ENCODE data around the gene ZFPL1. TPM values are rescaled to one million over a fixed set of nuclear protein-coding genes. Genes with fewer than 3 reads are reported as not detected.
A peak's percentile ranks its signal among the peaks of the same experiment; 100 is the strongest.

The ZFPL1 gene
- total and polyA plus RNA-seq, 10 of the 15 experiments (the other 5 are each of a cell fraction or from before 2014, with no cell fraction given) = 2.2 to 37.8 (median 27.0) TPM

DNA sequence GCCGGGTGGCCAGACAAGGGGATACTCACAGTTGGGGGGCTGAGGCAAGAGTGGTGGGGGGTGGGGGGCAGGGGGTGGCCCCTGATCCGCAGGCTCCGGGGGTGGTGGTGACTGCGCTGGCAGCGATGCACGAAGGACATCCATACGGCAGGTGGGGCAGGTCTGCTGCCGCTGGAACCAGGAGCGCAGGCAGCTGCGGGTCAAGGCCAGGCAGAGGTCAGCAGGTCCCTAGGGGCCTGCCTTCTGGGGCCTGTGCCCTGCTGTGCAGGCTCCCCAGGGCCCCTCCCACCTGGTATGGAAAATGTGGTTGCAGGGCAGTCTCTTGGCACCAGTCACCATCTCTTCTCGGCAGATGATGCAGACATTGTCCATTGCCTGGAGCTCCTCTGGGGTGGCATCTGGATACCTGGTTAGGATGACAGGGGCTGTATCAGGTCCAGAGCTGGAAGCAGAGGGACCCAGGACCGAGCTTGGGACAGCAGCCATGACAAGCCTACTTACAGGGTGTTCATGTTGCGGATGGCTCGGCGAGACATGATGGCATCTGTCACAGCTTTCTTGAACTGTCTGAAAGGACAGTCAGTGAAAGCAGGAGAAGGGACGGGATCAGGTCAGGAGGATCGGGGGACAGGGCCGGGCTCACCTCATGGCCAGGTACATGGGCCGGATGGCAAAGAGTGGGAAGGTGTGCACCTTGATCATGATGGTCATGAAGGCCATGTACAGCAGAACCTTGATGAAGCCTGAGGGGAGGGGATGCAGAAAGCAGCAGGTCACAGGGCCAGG, 46.8 kb downstream of the ZFPL1 start:
- RAD21 ChIA-PET (ENCODE audit: unreplicated experiment) = interaction anchor here (1.0 to 2.4 kb wide), 6 partner anchors 9 to 51 kb away, joined by 3 to 9 read pairs (median 4); partner anchors contain the start of genes CAPN1, FAU, MRPL49 and TM7SF2
- POLR2A ChIA-PET = interaction anchor here (0.5 to 1.4 kb wide), 6 partner anchors 9 to 794 kb away, joined by 3 to 6 read pairs (median 4); partner anchors contain the start of genes FAU and MRPL49
- 53% methylated on average over 18 of the region's 19 CpGs for WGBS (ENCODE audit: insufficient coverage, insufficient replicate concordance, low lambda C conversion rate, missing lambda C conversion rate)
- Histone ChIP-seq H3K4me3 (no peak overlapping the region; the same call in 1 of the 2 replicates), H3K4me2 (ENCODE audit: control insufficient read depth, insufficient read depth) (peak overlapping the region; percentile 98), H3K36me3 (ENCODE audit: control insufficient read depth in 2 of 2, insufficient read depth in 2 of 2, low read length in 1 of 2) (peaks cover 25 to 39% of the 10 kb centered on the region in 2 experiments), H3K4me1 (ENCODE audit: control insufficient read depth, insufficient read depth, low read length) (peaks cover 18% of the 10 kb centered on the region), H4K20me1 (ENCODE audit: control insufficient read depth, insufficient read depth) (0 out of 2 replicates have a peak, but pooled peaks cover 4% of the 10 kb centered on the region), H3K9me3 (replicated peaks; ENCODE audit: control insufficient read depth, insufficient read depth, low read length) (no peaks in the 10 kb centered on the region), H2AFZ (ENCODE audit: control insufficient read depth, low read depth, low read length) (no peak overlapping the region), H3K27ac (ENCODE audit: control insufficient read depth, insufficient read depth) (peak overlapping the region; percentile 99), H3K27me3 (replicated peaks in 1 of 2; ENCODE audit: control insufficient read depth in 2 of 2, insufficient read depth in 2 of 2, low read length in 1 of 2) (no peaks in the 10 kb centered on the region), H3K9ac (ENCODE audit: control insufficient read depth, insufficient read depth, low read length) (0 out of 2 replicates have a peak overlapping the region, but pooled peaks have one; percentile 12), H3K79me2 (ENCODE audit: control insufficient read depth, insufficient read depth, low read length) (peaks cover 44% of the 10 kb centered on the region)
- DNase-seq (ENCODE audit: low read depth, low spot score) = no peak
- CTCF ChIA-PET = interaction anchor here (0.8 to 6.7 kb wide), 5 partner anchors 10 to 198 kb away, joined by 3 to 40 read pairs (median 5); partner anchors contain the start of genes CAPN1, FAU, MRPL49 and ZNHIT2
- TF ChIP-seq NR2F1 (conservative IDR thresholded peaks at IDR 0.05) = 0 out of 2 replicates have a peak, but pooled peaks have one; percentile 19
- TF ChIP-seq BCL11A (IDR thresholded peaks at IDR 0.05; ENCODE audit: low read depth, low read length) = no peak
- intact Hi-C loops (cut with micrococcal nuclease; ENCODE audit: unreplicated experiment) (loop anchor here (5.0 to 10.0 kb wide), 2 partner anchors 51 to 124 kb away; partner anchors contain the start of gene CAPN1), in situ Hi-C loops (cut with MboI) (no loop called here)
- no peak for FAIRE-seq
- no peak for ATAC-seq
- SMC1A ChIA-PET (ENCODE audit: uncharacterized antibody, unreplicated experiment) = interaction anchor here (1.0 to 2.3 kb wide), 4 partner anchors 9 to 200 kb away, joined by 3 to 10 read pairs (median 5); partner anchors contain the start of genes CAPN1, FAU and MRPL49
- BruUV-seq (replicated peaks) = no TSS peak

DNA sequence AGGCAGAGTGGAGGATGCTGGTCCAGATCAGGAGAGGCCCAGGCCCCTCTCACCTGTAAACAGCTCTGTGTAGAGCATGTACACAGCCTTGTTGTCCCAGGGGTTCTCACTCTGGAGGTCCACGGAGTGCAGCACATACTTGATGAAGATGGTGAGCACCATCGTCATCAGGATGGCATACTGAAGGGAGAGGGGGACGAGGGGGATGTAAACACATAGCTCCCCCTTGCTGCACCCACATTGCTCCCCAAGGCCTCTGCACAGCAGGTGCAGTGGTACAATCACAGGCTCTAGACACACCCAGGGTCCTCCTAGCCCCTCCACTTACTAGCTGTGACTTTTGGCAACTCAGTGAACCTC, 47.4 kb downstream of the ZFPL1 start:
- H3K36me3 ChIP-seq (ENCODE audit: control insufficient read depth in 2 of 2, insufficient read depth in 2 of 2, low read length in 1 of 2) = peaks cover 21 to 36% of the 10 kb centered on the region in 2 experiments
- no peak overlapping the region for H2AFZ ChIP-seq (ENCODE audit: control insufficient read depth, low read depth, low read length)
- no peaks in the 10 kb centered on the region for H3K9me3 ChIP-seq (replicated peaks; ENCODE audit: control insufficient read depth, insufficient read depth, low read length)
- peaks cover 21% of the 10 kb centered on the region for H3K4me1 ChIP-seq (ENCODE audit: control insufficient read depth, insufficient read depth, low read length)
- SMC1A ChIA-PET (ENCODE audit: uncharacterized antibody, unreplicated experiment) = interaction anchor here (1.0 to 2.3 kb wide), 4 partner anchors 9 to 199 kb away, joined by 3 to 10 read pairs (median 5); partner anchors contain the start of genes CAPN1, FAU and MRPL49
- POLR2A ChIA-PET = interaction anchor here (0.6 to 1.4 kb wide), 6 partner anchors 10 to 793 kb away, joined by 3 to 6 read pairs (median 4); partner anchors contain the start of genes FAU and MRPL49
- DNase-seq (ENCODE audit: low read depth, low spot score) (no peak), FAIRE-seq (no peak), ATAC-seq (no peak)
- RAD21 ChIA-PET (ENCODE audit: unreplicated experiment) = interaction anchor here (1.0 to 2.4 kb wide), 6 partner anchors 9 to 50 kb away, joined by 3 to 9 read pairs (median 4); partner anchors contain the start of genes CAPN1, FAU, MRPL49 and TM7SF2
- H3K9ac ChIP-seq (ENCODE audit: control insufficient read depth, insufficient read depth, low read length) = peak overlapping the region; percentile 96; the same call in 1 of the 2 replicates
- peak overlapping the region; percentile 99 for H3K27ac ChIP-seq (ENCODE audit: control insufficient read depth, insufficient read depth)
- WGBS (ENCODE audit: insufficient coverage, insufficient replicate concordance, low lambda C conversion rate, missing lambda C conversion rate) = 12% methylated on average over 3 of the region's 3 CpGs
- in situ Hi-C loops (cut with MboI) (no loop called here), intact Hi-C loops (cut with micrococcal nuclease; ENCODE audit: unreplicated experiment) (loop anchor here (5.0 to 10.0 kb wide), 2 partner anchors 51 to 123 kb away; partner anchors contain the start of gene CAPN1)
- H3K4me3 ChIP-seq = peak overlapping the region; percentile 99; the same call in 1 of the 2 replicates
- CTCF ChIA-PET = interaction anchor here (0.8 to 6.7 kb wide), 6 partner anchors 10 to 198 kb away, joined by 3 to 40 read pairs (median 5); partner anchors contain the start of genes CAPN1, FAU, MRPL49 and ZNHIT2
- H3K27me3 ChIP-seq (replicated peaks in 1 of 2; ENCODE audit: control insufficient read depth in 2 of 2, insufficient read depth in 2 of 2, low read length in 1 of 2) = no peaks in the 10 kb centered on the region
- peak overlapping the region; percentile 98 for H3K4me2 ChIP-seq (ENCODE audit: control insufficient read depth, insufficient read depth)
- BruUV-seq (replicated peaks) = no TSS peak
- H3K79me2 ChIP-seq (ENCODE audit: control insufficient read depth, insufficient read depth, low read length) = peaks cover 44% of the 10 kb centered on the region
- TF ChIP-seq NFIC (IDR thresholded peaks at IDR 0.05; ENCODE audit: low read depth, low read length) = no peak
- 0 out of 2 replicates have a peak, but pooled peaks have one; percentile 26 for TF ChIP-seq POLR2AphosphoS5 (IDR thresholded peaks at IDR 0.05; ENCODE audit: low read length)
- no peak for TF ChIP-seq BACH1 (IDR thresholded peaks at IDR 0.05; ENCODE audit: borderline replicate concordance)
- TF ChIP-seq, protein P1, sequence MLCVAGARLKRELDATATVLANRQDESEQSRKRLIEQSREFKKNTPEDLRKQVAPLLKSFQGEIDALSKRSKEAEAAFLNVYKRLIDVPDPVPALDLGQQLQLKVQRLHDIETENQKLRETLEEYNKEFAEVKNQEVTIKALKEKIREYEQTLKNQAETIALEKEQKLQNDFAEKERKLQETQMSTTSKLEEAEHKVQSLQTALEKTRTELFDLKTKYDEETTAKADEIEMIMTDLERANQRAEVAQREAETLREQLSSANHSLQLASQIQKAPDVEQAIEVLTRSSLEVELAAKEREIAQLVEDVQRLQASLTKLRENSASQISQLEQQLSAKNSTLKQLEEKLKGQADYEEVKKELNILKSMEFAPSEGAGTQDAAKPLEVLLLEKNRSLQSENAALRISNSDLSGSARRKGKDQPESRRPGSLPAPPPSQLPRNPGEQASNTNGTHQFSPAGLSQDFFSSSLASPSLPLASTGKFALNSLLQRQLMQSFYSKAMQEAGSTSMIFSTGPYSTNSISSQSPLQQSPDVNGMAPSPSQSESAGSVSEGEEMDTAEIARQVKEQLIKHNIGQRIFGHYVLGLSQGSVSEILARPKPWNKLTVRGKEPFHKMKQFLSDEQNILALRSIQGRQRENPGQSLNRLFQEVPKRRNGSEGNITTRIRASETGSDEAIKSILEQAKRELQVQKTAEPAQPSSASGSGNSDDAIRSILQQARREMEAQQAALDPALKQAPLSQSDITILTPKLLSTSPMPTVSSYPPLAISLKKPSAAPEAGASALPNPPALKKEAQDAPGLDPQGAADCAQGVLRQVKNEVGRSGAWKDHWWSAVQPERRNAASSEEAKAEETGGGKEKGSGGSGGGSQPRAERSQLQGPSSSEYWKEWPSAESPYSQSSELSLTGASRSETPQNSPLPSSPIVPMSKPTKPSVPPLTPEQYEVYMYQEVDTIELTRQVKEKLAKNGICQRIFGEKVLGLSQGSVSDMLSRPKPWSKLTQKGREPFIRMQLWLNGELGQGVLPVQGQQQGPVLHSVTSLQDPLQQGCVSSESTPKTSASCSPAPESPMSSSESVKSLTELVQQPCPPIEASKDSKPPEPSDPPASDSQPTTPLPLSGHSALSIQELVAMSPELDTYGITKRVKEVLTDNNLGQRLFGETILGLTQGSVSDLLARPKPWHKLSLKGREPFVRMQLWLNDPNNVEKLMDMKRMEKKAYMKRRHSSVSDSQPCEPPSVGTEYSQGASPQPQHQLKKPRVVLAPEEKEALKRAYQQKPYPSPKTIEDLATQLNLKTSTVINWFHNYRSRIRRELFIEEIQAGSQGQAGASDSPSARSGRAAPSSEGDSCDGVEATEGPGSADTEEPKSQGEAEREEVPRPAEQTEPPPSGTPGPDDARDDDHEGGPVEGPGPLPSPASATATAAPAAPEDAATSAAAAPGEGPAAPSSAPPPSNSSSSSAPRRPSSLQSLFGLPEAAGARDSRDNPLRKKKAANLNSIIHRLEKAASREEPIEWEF (IDR thresholded peaks at IDR 0.05; ENCODE audit: insufficient replicate concordance, low read depth, low read length) = no peak
- H4K20me1 ChIP-seq (ENCODE audit: control insufficient read depth, insufficient read depth) = 0 out of 2 replicates have a peak, but pooled peaks cover 4% of the 10 kb centered on the region

Data from GM12878 (cell line).